ENCODE measurements around the gene NFATC2. TPM values are rescaled to one million over a fixed set of nuclear protein-coding genes. Genes with fewer than 3 reads are reported as not detected.

Gene NFATC2
- total RNA-seq, 1 donor from 2014 or later: 46.0 TPM

- intact Hi-C loops (cut with micrococcal nuclease): no loop called here
- ChIA-PET CTCF (no interaction called here), POLR2A (interaction anchor here (0.7 to 1.3 kb wide), 2 partner anchors 16 to 80 kb away, joined by 3 to 4 read pairs; no protein-coding TSS in a partner anchor)
- Mint-ChIP-seq H3K4me3 (no peak overlapping the region), H3K36me3 (ENCODE audit: low read depth) (peaks cover 64% of the 10 kb centered on the region), H3K9me3 (no peaks in the 10 kb centered on the region), H3K27me3 (no peaks in the 10 kb centered on the region), H3K27ac (no peak overlapping the region), H3K4me1 (peaks cover 73% of the 10 kb centered on the region)
- no peak for DNase-seq
- no peak for ATAC-seq (ENCODE audit: low read depth)
- TF ChIP-seq, protein P1, sequence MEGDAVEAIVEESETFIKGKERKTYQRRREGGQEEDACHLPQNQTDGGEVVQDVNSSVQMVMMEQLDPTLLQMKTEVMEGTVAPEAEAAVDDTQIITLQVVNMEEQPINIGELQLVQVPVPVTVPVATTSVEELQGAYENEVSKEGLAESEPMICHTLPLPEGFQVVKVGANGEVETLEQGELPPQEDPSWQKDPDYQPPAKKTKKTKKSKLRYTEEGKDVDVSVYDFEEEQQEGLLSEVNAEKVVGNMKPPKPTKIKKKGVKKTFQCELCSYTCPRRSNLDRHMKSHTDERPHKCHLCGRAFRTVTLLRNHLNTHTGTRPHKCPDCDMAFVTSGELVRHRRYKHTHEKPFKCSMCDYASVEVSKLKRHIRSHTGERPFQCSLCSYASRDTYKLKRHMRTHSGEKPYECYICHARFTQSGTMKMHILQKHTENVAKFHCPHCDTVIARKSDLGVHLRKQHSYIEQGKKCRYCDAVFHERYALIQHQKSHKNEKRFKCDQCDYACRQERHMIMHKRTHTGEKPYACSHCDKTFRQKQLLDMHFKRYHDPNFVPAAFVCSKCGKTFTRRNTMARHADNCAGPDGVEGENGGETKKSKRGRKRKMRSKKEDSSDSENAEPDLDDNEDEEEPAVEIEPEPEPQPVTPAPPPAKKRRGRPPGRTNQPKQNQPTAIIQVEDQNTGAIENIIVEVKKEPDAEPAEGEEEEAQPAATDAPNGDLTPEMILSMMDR (IDR thresholded peaks at IDR 0.05): no peak
Observed at GRCh38 chr20:51420805-51421204, 121.7 kb downstream of the NFATC2 start.

DNA sequence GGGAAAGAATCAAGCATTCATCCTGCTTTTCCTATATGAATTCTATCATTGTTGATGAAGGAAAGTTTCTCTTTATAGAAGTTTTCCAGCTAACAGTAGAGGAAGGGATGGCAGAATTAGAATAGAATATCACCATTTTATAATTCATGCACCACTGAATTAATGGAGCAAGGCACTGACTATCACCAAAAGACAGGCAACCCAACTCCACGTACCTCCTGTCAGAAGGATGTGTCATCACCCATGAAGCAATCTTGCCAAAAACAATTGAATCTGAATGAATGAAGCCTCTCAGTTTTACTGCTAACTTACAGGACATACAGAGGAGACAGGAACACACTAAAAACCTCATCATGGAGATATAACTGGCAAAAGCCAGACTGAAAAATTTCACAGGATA is 122.4 kb downstream of the NFATC2 start:
- TF ChIP-seq, protein P1 (IDR thresholded peaks at IDR 0.05): no peak
- POLR2A ChIA-PET: interaction anchor here (1.3 kb wide), 1 partner anchor 16 kb away, joined by 4 read pairs; no protein-coding TSS in a partner anchor
- H3K9me3 Mint-ChIP-seq: no peaks in the 10 kb centered on the region
- intact Hi-C loops (cut with micrococcal nuclease): no loop called here
- H3K4me3 Mint-ChIP-seq: no peak overlapping the region
- no peak for DNase-seq
- CTCF ChIA-PET: no interaction called here
- H3K27ac Mint-ChIP-seq: peak overlapping the region; percentile 59
- peaks cover 74% of the 10 kb centered on the region for H3K4me1 Mint-ChIP-seq
- H3K27me3 Mint-ChIP-seq: no peaks in the 10 kb centered on the region
- peaks cover 62% of the 10 kb centered on the region for H3K36me3 Mint-ChIP-seq (ENCODE audit: low read depth)
- no peak for ATAC-seq (ENCODE audit: low read depth)

- H3K4me1 Mint-ChIP-seq: peaks cover 75% of the 10 kb centered on the region
- DNase-seq (no peak), ATAC-seq (ENCODE audit: low read depth) (no peak)
- TF ChIP-seq, protein P1 (IDR thresholded peaks at IDR 0.05): no peak
- H3K9me3 Mint-ChIP-seq: no peaks in the 10 kb centered on the region
- CTCF ChIA-PET: no interaction called here
- POLR2A ChIA-PET: no interaction called here
- H3K36me3 Mint-ChIP-seq (ENCODE audit: low read depth): peaks cover 58% of the 10 kb centered on the region
- peak overlapping the region; percentile 59 for H3K27ac Mint-ChIP-seq
- intact Hi-C loops (cut with micrococcal nuclease): no loop called here
- no peak overlapping the region for H3K4me3 Mint-ChIP-seq
- H3K27me3 Mint-ChIP-seq: no peaks in the 10 kb centered on the region
Observed at GRCh38 chr20:51419646-51420045, 122.9 kb downstream of the NFATC2 start.

- ChIA-PET POLR2A (no interaction called here), CTCF (no interaction called here)
- DNase-seq (no peak), ATAC-seq (ENCODE audit: low read depth) (no peak)
- Mint-ChIP-seq H3K36me3 (ENCODE audit: low read depth) (peaks cover 56% of the 10 kb centered on the region), H3K27me3 (no peaks in the 10 kb centered on the region), H3K4me1 (peaks cover 75% of the 10 kb centered on the region), H3K9me3 (no peaks in the 10 kb centered on the region), H3K27ac (peak overlapping the region; percentile 59), H3K4me3 (no peak overlapping the region)
- intact Hi-C loops (cut with micrococcal nuclease): no loop called here
- TF ChIP-seq, protein P1 (IDR thresholded peaks at IDR 0.05): no peak
Observed at GRCh38 chr20:51419231-51419630, 123.3 kb downstream of the NFATC2 start.

DNA sequence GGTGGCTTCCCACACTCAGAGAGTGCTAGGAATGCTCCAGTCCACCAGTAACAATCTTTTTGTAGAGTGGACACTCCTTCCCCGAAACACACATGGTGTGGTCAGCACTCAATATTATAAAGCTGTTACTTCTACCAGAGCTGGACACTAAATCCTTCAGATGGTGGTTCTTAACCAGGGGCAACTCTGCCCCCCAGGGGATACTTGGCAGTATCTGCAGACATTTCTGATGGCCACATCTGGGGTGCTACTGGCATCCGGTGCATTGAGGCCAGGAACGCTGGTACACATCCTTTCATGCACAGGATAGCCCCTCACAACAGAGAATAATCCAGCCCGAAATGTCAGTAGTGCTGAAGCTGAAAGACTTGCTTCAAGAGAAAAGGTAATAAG is 124.4 kb downstream of the NFATC2 start:
- intact Hi-C loops (cut with micrococcal nuclease): no loop called here
- ChIA-PET POLR2A (interaction anchor here (0.7 kb wide), 2 partner anchors 43 to 1419 kb away, joined by 3 to 4 read pairs; no protein-coding TSS in a partner anchor), CTCF (interaction anchor here (0.8 to 1.6 kb wide), 6 partner anchors 17 to 32 kb away, joined by 3 to 8 read pairs (median 4); no protein-coding TSS in a partner anchor)
- Mint-ChIP-seq H3K4me1 (peaks cover 73% of the 10 kb centered on the region), H3K27me3 (no peaks in the 10 kb centered on the region), H3K9me3 (no peaks in the 10 kb centered on the region), H3K4me3 (no peak overlapping the region), H3K27ac (peak overlapping the region; percentile 86), H3K36me3 (ENCODE audit: low read depth) (peaks cover 49% of the 10 kb centered on the region)
- DNase-seq: no peak
- no peak for ATAC-seq (ENCODE audit: low read depth)
- TF ChIP-seq, protein P1 (IDR thresholded peaks at IDR 0.05): no peak
